Panc1 (cell line): ENCODE results near the gene OXCT1.

Experiments
- CTCF ChIP-seq: fragments of 450-650 bp; IDR thresholded peaks from 2 replicates; pipeline ENCODE4 v1.5.1; 2017; ENCODE audit warnings: mild to moderate bottlenecking
- POLR2AphosphoS5 ChIP-seq: IDR thresholded peaks from 2 replicates; pipeline ENCODE4 v1.6.1; 2012; ENCODE audit warnings: mild to moderate bottlenecking, low read depth, low read length, moderate library complexity
- REST ChIP-seq, 2 experiments: IDR thresholded peaks; 2 replicates each; pipeline ENCODE4 v1.6.1; 2011 to 2012; ENCODE audit warnings: low read depth in 2 of 2, control low read depth in 1 of 2, low read length in 1 of 2, mild to moderate bottlenecking in 1 of 2, moderate library complexity in 1 of 2; ENCODE audit not compliant: insufficient read depth in 1 of 2
- SIN3A ChIP-seq: IDR thresholded peaks from 2 replicates; pipeline ENCODE4 v1.6.1; 2012; ENCODE audit warnings: low read depth, mild to moderate bottlenecking, low read length, moderate library complexity, borderline replicate concordance; ENCODE audit not compliant: insufficient read depth
- TCF7L2 ChIP-seq: IDR thresholded peaks from 2 replicates; pipeline ENCODE4 v1.6.1; 2011; ENCODE audit warnings: mild to moderate bottlenecking, low read depth, low read length, inconsistent platforms

- TF ChIP-seq CTCF (no peak), TCF7L2 (no peak), POLR2AphosphoS5 (no peak), SIN3A (no peak), REST (IDR thresholded peaks at IDR 0.05; ENCODE audit: insufficient read depth in 1 of 2, low read depth in 2 of 2, low read length in 1 of 2) (no peak)
Measured at GRCh38 chr5:41748631-41749030, 121.6 kb downstream of the OXCT1 start.
